Measurements from ENCODE around the gene LNX1. TPM values are rescaled to one million over a fixed set of nuclear protein-coding genes. Genes with fewer than 3 reads are reported as not detected.

LNX1 gene
- total and polyA plus RNA-seq, 2 donors (not counting 3 experiments of a cell fraction or from before 2014, with no cell fraction given), result 0.72 to 1.3 TPM

DNA sequence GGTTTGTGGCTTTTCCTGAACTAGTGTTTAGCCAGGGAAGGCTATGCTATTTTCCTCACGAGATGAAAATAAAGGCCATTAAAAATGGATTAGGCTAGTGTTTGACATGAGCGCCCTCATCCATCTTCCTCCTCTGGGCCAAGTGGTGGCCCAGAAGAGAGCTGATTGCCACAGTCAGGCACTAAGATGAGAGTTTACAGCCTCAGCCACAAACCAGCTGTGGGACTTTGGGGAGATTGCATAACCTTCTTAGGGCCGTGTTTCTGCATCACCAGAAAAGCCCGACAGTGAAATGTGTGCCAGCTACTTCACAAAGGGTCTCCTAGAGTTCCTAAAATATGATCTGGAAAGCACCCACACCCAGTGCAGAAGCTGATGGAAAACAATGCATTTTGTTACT lies 42.3 kb upstream of the LNX1 start:
- H3K79me2 ChIP-seq (ENCODE audit: control insufficient read depth, insufficient read depth, low read length), result no peaks in the 10 kb centered on the region
- H3K27ac ChIP-seq (ENCODE audit: insufficient read depth, low read depth, low read length), result no peak overlapping the region
- intact Hi-C loops (cut with micrococcal nuclease), result no loop called here
- no TSS peak for BruUV-seq (replicated peaks)
- H3K9me1 ChIP-seq (replicated peaks; ENCODE audit: control insufficient read depth, extremely low read depth, insufficient read depth, low read length), result no peaks in the 10 kb centered on the region
- no peaks in the 10 kb centered on the region for H4K20me1 ChIP-seq (replicated peaks; ENCODE audit: control insufficient read depth, extremely low read depth, insufficient read depth, low read length)
- POLR2A ChIA-PET, result no interaction called here
- H3K9me3 ChIP-seq (replicated peaks; ENCODE audit: control insufficient read depth, insufficient read depth, low read length), result no peaks in the 10 kb centered on the region
- no peak for FAIRE-seq
- DNase-seq (ENCODE audit: low read depth, low spot score), result no peak
- H2AFZ ChIP-seq (ENCODE audit: low read depth, low read length), result no peak overlapping the region
- H3K4me2 ChIP-seq (ENCODE audit: insufficient read depth, low read length), result no peak overlapping the region
- no peak overlapping the region for H3K9ac ChIP-seq (replicated peaks; ENCODE audit: extremely low read depth, insufficient read depth, low read length)
- TF ChIP-seq EZH2 (IDR thresholded peaks at IDR 0.05; ENCODE audit: borderline replicate concordance, low read depth, low read length, severe bottlenecking) (no peak), FOS (IDR thresholded peaks at IDR 0.05; ENCODE audit: borderline replicate concordance, insufficient read depth, low read length) (no peak), MYC (IDR thresholded peaks at IDR 0.05; ENCODE audit: low read depth, low read length) (no peak), JUN (IDR thresholded peaks at IDR 0.05; ENCODE audit: borderline replicate concordance, insufficient read depth, insufficient read length, low read depth) (no peak), GATA2 (IDR thresholded peaks at IDR 0.05; ENCODE audit: insufficient read depth, insufficient read length, low read depth, low read length) (no peak), POLR2A (IDR thresholded peaks at IDR 0.05; ENCODE audit: low read depth, low read length) (no peak), POLR2AphosphoS5 (IDR thresholded peaks at IDR 0.05; ENCODE audit: insufficient read depth, low read depth, low read length) (no peak)
- TF ChIP-seq, protein P1, sequence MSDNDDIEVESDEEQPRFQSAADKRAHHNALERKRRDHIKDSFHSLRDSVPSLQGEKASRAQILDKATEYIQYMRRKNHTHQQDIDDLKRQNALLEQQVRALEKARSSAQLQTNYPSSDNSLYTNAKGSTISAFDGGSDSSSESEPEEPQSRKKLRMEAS (IDR thresholded peaks at IDR 0.05; ENCODE audit: insufficient read depth, insufficient read length), result no peak
- TF ChIP-seq, protein P2, sequence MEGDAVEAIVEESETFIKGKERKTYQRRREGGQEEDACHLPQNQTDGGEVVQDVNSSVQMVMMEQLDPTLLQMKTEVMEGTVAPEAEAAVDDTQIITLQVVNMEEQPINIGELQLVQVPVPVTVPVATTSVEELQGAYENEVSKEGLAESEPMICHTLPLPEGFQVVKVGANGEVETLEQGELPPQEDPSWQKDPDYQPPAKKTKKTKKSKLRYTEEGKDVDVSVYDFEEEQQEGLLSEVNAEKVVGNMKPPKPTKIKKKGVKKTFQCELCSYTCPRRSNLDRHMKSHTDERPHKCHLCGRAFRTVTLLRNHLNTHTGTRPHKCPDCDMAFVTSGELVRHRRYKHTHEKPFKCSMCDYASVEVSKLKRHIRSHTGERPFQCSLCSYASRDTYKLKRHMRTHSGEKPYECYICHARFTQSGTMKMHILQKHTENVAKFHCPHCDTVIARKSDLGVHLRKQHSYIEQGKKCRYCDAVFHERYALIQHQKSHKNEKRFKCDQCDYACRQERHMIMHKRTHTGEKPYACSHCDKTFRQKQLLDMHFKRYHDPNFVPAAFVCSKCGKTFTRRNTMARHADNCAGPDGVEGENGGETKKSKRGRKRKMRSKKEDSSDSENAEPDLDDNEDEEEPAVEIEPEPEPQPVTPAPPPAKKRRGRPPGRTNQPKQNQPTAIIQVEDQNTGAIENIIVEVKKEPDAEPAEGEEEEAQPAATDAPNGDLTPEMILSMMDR (IDR thresholded peaks at IDR 0.05; ENCODE audit: extremely low read depth in 1 of 2, insufficient read depth in 1 of 2, low read depth in 1 of 2, low read length in 2 of 2), result no peak
- CTCF ChIA-PET, result interaction anchor here (1.3 to 1.4 kb wide), 2 partner anchors 599 to 600 kb away, joined by 3 to 4 read pairs; no protein-coding TSS in a partner anchor
- H3K4me3 ChIP-seq (replicated peaks in 1 of 3; ENCODE audit: insufficient read depth in 1 of 3, low read depth in 1 of 3, low read length in 3 of 3), result no peak overlapping the region
- dilution Hi-C loops (cut with MboI; ENCODE audit: extremely low pct_ligation_motif_present, low sequenced_read_pairs), result no loop called here
- H3K36me3 ChIP-seq (ENCODE audit: control insufficient read depth in 2 of 2, extremely low read depth in 1 of 2, insufficient read depth in 2 of 2, low read length in 2 of 2), result no peaks in the 10 kb centered on the region
- peaks cover 13 to 18% of the 10 kb centered on the region in 2 experiments for H3K27me3 ChIP-seq (ENCODE audit: control insufficient read depth in 2 of 2, insufficient read depth in 2 of 2, low read length in 2 of 2)
- H3K4me1 ChIP-seq (ENCODE audit: control insufficient read depth, extremely low read depth, insufficient read depth, low read length), result no peaks in the 10 kb centered on the region

Data from endothelial cell of umbilical vein (primary cell).